PC-3 (cell line): ENCODE measurements around the gene MAST3.

ENCODE experiments used
- EZH2 ChIP-seq: fragments of 300-600 bp; sonication (generic); IDR thresholded peaks from one replicate; pipeline ENCODE4 v1.6.1; 2017; ENCODE audit warnings: antibody characterized with exemption, mild to moderate bottlenecking, low read length; ENCODE audit not compliant: unreplicated experiment
- EZH2phosphoT487 ChIP-seq: fragments of 300-600 bp; sonication (generic); IDR thresholded peaks from 2 replicates; pipeline ENCODE4 v1.6.1; 2018; ENCODE audit warnings: mild to moderate bottlenecking, antibody characterized with exemption, low read length, borderline replicate concordance
- TF ChIP-seq, protein P1 (sequence below): fragments of 300-600 bp; sonication (generic); conservative IDR thresholded peaks from 2 replicates; pipeline ENCODE4 v1.5.1; 2017; ENCODE audit warnings: antibody characterized with exemption, low read depth, mild to moderate bottlenecking, low read length

DNA sequence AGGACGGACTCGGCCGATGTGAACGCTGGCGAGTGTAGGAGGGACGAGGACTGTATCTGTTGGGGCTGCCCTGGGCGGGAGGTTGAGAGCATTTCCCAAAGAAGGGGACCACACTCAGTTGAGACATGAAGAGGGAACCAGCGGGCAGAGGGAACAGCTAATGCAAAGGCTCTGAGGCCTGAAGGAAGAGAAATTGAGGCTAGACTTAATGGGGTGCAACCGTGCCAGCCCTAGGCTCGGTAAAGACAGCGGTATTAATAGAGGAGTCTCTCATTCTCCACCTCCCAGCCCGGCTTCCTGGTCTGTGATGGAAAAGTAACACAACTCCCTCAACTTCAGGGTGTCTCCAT is 96.6 kb downstream of the MAST3 start:
- TF ChIP-seq, protein P1, sequence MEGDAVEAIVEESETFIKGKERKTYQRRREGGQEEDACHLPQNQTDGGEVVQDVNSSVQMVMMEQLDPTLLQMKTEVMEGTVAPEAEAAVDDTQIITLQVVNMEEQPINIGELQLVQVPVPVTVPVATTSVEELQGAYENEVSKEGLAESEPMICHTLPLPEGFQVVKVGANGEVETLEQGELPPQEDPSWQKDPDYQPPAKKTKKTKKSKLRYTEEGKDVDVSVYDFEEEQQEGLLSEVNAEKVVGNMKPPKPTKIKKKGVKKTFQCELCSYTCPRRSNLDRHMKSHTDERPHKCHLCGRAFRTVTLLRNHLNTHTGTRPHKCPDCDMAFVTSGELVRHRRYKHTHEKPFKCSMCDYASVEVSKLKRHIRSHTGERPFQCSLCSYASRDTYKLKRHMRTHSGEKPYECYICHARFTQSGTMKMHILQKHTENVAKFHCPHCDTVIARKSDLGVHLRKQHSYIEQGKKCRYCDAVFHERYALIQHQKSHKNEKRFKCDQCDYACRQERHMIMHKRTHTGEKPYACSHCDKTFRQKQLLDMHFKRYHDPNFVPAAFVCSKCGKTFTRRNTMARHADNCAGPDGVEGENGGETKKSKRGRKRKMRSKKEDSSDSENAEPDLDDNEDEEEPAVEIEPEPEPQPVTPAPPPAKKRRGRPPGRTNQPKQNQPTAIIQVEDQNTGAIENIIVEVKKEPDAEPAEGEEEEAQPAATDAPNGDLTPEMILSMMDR, result no peak
- no peak for TF ChIP-seq EZH2
- no peak for TF ChIP-seq EZH2phosphoT487
